OCI-M1 (cell line): ENCODE data around the gene CNDP1.
"Not testable (repeated sequence)": the region's sequence is repeated elsewhere in the genome, so short reads cannot be mapped to it uniquely, and the experiment has no call there.

Experiments
- DNase-seq: peaks from one replicate; lab custom pipeline; 2025; lab: John Stamatoyannopoulos, UW

CNDP1 gene

GRCh38 chr18:74546751-74547530 lies 12.6 kb downstream of the CNDP1 start:
- DNase-seq: no peak

GRCh38 chr18:74547860-74548259 lies 13.6 kb downstream of the CNDP1 start:
- no peak for DNase-seq

- DNase-seq: no peak
These were observed 15.3 kb downstream of the CNDP1 start for GRCh38 chr18:74549591-74550104.

- no peak for DNase-seq
These were observed 16.6 kb downstream of the CNDP1 start for GRCh38 chr18:74550886-74551285.

GRCh38 chr18:74551452-74551851 lies 17.2 kb downstream of the CNDP1 start:
- DNase-seq: no peak

GRCh38 chr18:74551936-74552555 lies 17.7 kb downstream of the CNDP1 start:
- DNase-seq: peak; percentile 89

GRCh38 chr18:74556126-74556525 lies 21.8 kb downstream of the CNDP1 start:
- no peak for DNase-seq

GRCh38 chr18:74558096-74558495 lies 23.8 kb downstream of the CNDP1 start:
- DNase-seq: no peak

GRCh38 chr18:74562131-74562730 lies 27.9 kb downstream of the CNDP1 start:
- no peak for DNase-seq

GRCh38 chr18:74562775-74563174 lies 28.5 kb downstream of the CNDP1 start:
- DNase-seq: no peak

GRCh38 chr18:74563999-74564398 lies 29.7 kb downstream of the CNDP1 start:
- DNase-seq: no peak

GRCh38 chr18:74565164-74565563 lies 30.9 kb downstream of the CNDP1 start:
- not testable (repeated sequence) for DNase-seq

GRCh38 chr18:74565993-74566392 lies 31.7 kb downstream of the CNDP1 start:
- DNase-seq: not testable (repeated sequence)

GRCh38 chr18:74567822-74568221 lies 33.5 kb downstream of the CNDP1 start:
- DNase-seq: no peak

- DNase-seq: no peak
These were observed 35.1 kb downstream of the CNDP1 start for GRCh38 chr18:74569401-74569800.

- no peak for DNase-seq
These were observed 36.0 kb downstream of the CNDP1 start for GRCh38 chr18:74570266-74570665.

GRCh38 chr18:74571895-74572680 lies 37.8 kb downstream of the CNDP1 start:
- no peak for DNase-seq

GRCh38 chr18:74573053-74573452 lies 38.8 kb downstream of the CNDP1 start:
- DNase-seq: no peak

GRCh38 chr18:74574916-74575315 lies 40.6 kb downstream of the CNDP1 start:
- no peak for DNase-seq

GRCh38 chr18:74577019-74577418 lies 42.7 kb downstream of the CNDP1 start:
- no peak for DNase-seq

GRCh38 chr18:74579496-74580065 lies 45.3 kb downstream of the CNDP1 start:
- DNase-seq: no peak

- peak; percentile 13 for DNase-seq
These were observed 48.3 kb downstream of the CNDP1 start for GRCh38 chr18:74582642-74583041.
